GM23338 (cell line): ENCODE results near the gene ATP9A. TPM values are rescaled to one million over a fixed set of nuclear protein-coding genes. Genes with fewer than 3 reads are reported as not detected.

Experiments
- ATAC-seq: fragments of 200-7000 bp; cut with Tn5 transposase; 3 replicates; pipeline ENCODE4 v1.9.1; 2020
- DNase-seq: peaks from one replicate; pipeline ENCODE4 v3.0.0-alpha.2; 2015; ENCODE audit warnings: low spot score
- H2AFZ ChIP-seq: fragments of 200-600 bp; sonication (generic); 2 replicates; pipeline ENCODE4 v1.8.0; 2016; ENCODE audit warnings: antibody characterized with exemption, mild to moderate bottlenecking, moderate library complexity
- H3F3A ChIP-seq: fragments of 200-600 bp; sonication (generic); replicated peaks from 2 replicates; pipeline ENCODE4 v1.8.0; 2017; ENCODE audit warnings: antibody characterized with exemption, mixed run types, low read depth
- H3K27ac ChIP-seq: fragments of 200-600 bp; sonication (generic); 2 replicates; pipeline ENCODE4 v1.6.1; 2016; ENCODE audit warnings: low read depth
- H3K27me3 ChIP-seq: fragments of 200-600 bp; sonication (generic); 2 replicates; pipeline ENCODE4 v1.8.0; 2016; ENCODE audit warnings: mild to moderate bottlenecking, mixed run types, moderate library complexity; ENCODE audit not compliant: insufficient read depth
- H3K36me3 ChIP-seq: fragments of 200-600 bp; sonication (generic); 2 replicates; pipeline ENCODE4 v1.8.0; 2016; ENCODE audit warnings: mild to moderate bottlenecking; ENCODE audit not compliant: insufficient read depth
- H3K4me1 ChIP-seq: fragments of 200-600 bp; sonication (generic); 2 replicates; pipeline ENCODE4 v1.8.0; 2016; ENCODE audit warnings: mild to moderate bottlenecking, moderate library complexity; ENCODE audit not compliant: insufficient read depth
- H3K4me2 ChIP-seq: fragments of 200-600 bp; sonication (generic); 2 replicates; pipeline ENCODE4 v1.7.1; 2017; ENCODE audit warnings: mixed run types
- H3K4me3 ChIP-seq: fragments of 200-600 bp; sonication (generic); 2 replicates; pipeline ENCODE4 v1.6.1; 2016; ENCODE audit warnings: mixed run types
- H3K79me2 ChIP-seq: fragments of 200-600 bp; sonication (generic); replicated peaks from 2 replicates; pipeline ENCODE4 v1.8.0; 2017; ENCODE audit warnings: mild to moderate bottlenecking; ENCODE audit not compliant: insufficient read depth
- H3K9me2 ChIP-seq: fragments of 200-600 bp; sonication (generic); 2 replicates; pipeline ENCODE4 v1.8.0; 2017; ENCODE audit not compliant: insufficient read depth
- H4K20me1 ChIP-seq: fragments of 200-600 bp; sonication (generic); replicated peaks from 2 replicates; pipeline ENCODE4 v1.8.0; 2017; ENCODE audit warnings: mild to moderate bottlenecking; ENCODE audit not compliant: insufficient read depth
- H3K27ac Mint-ChIP-seq: 2 replicates; pipeline ENCODE4 v1.8.0; 2020; ENCODE audit warnings: inconsistent platforms, mild to moderate bottlenecking, moderate library complexity, mixed read lengths
- H3K27me3 Mint-ChIP-seq: 3 replicates; pipeline ENCODE4 v1.8.0; 2022; ENCODE audit warnings: low read depth, mild to moderate bottlenecking, moderate library complexity, mixed read lengths, inconsistent platforms; ENCODE audit not compliant: insufficient read depth, poor library complexity
- H3K36me3 Mint-ChIP-seq: 3 replicates; pipeline ENCODE4 v1.8.0; 2021; ENCODE audit warnings: low read depth, mild to moderate bottlenecking, inconsistent platforms, moderate library complexity, mixed read lengths
- H3K4me1 Mint-ChIP-seq: 3 replicates; pipeline ENCODE4 v1.8.0; 2020; ENCODE audit warnings: mild to moderate bottlenecking, inconsistent platforms, mixed read lengths
- H3K4me3 Mint-ChIP-seq: 3 replicates; pipeline ENCODE4 v1.8.0; 2021; ENCODE audit warnings: moderate library complexity, mild to moderate bottlenecking, inconsistent platforms, mixed read lengths
- H3K9me3 Mint-ChIP-seq: 3 replicates; pipeline ENCODE4 v1.8.0; 2020; ENCODE audit warnings: moderate library complexity, mild to moderate bottlenecking, inconsistent platforms, mixed read lengths
- CREB1 ChIP-seq: fragments of 250-450 bp; sonication (Bioruptor Pico); IDR thresholded peaks from 2 replicates; pipeline ENCODE4 v1.5.0; 2020; ENCODE audit warnings: low read depth, mild to moderate bottlenecking, moderate library complexity
- EZH2 ChIP-seq: fragments of 200-600 bp; sonication (generic); IDR thresholded peaks from one replicate; pipeline ENCODE4 v1.8.0; 2017; ENCODE audit warnings: antibody characterized with exemption, mild to moderate bottlenecking, low read depth; ENCODE audit not compliant: unreplicated experiment
- EZH2phosphoT487 ChIP-seq: fragments of 200-600 bp; sonication (generic); IDR thresholded peaks from one replicate; pipeline ENCODE4 v1.8.1; 2018; ENCODE audit warnings: antibody characterized with exemption; ENCODE audit not compliant: unreplicated experiment
- STAT1 ChIP-seq: IDR thresholded peaks from one replicate; pipeline ENCODE4 v1.6.1; 2016; ENCODE audit warnings: antibody characterized with exemption; ENCODE audit not compliant: unreplicated experiment
- ZNF331 ChIP-seq: fragments of 250-450 bp; sonication (Bioruptor Pico); IDR thresholded peaks from 2 replicates; pipeline ENCODE4 v1.5.0; 2020; ENCODE audit warnings: low read depth, mild to moderate bottlenecking, moderate library complexity
- polyA plus RNA-seq: library from polyadenylated mRNA; unstranded; fragments of >200 nt; fragmentation: Nextera tagmentation; extraction: Ambion mirVana; gene quantifications from 2 replicates; pipeline ENCODE4 v1.2.1, GENCODE V29; 2016
- total RNA-seq: library from RNA; depleted of rRNA; stranded (reverse); fragments of >200 nt; shearing (Covaris generic); gene quantifications from 2 replicates; pipeline ENCODE4 v1.2.3, GENCODE V29; 2014
- TF ChIP-seq, protein P1 (sequence below): IDR thresholded peaks from one replicate; pipeline ENCODE4 v1.6.1; 2018; ENCODE audit warnings: antibody characterized with exemption; ENCODE audit not compliant: unreplicated experiment
- TF ChIP-seq, protein P2 (sequence below): IDR thresholded peaks from 2 replicates; pipeline ENCODE4 v1.6.1; 2016; ENCODE audit warnings: antibody characterized with exemption
- TF ChIP-seq, protein P3 (sequence below): fragments of 250-450 bp; sonication (Bioruptor Pico); IDR thresholded peaks from 2 replicates; pipeline ENCODE4 v1.5.0; 2020; ENCODE audit warnings: mild to moderate bottlenecking, moderate library complexity

ATP9A gene
- total and polyA plus RNA-seq, 2 experiments from 2014 or later = 0.94 to 5.9 TPM

DNA sequence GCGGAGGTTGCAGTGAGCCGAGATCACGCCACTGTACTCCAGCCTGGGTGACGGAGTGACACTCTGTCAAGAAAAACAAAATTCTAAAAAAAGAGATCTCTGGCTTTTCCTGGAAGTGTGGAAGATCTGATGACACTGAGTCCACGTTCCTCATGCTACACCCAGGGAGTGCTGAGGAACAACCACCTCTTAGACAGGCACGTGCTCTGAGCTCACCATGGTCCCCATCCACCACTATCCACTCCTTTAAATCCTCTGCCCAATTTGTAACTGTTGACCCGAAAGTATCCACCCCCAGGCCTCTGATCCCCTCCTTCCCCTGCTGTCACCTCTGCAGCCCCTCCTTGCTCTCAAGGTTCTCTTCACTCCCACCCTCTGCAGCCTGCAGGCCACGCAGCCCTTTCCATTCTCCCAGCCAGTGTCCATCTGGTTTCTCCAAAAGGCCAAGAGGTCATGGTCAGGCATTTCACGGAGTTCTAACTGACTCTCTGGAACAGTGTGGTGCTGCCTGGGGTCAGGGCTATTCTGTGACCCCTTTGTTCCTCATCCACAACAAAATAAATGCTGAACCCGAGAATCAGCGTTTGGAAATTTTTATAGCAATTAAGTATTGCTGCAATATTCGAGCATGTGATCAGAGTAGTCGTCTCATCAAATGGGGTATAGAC lies 88.8 kb downstream of the ATP9A start:
- H3K27me3 ChIP-seq = no peaks in the 10 kb centered on the region
- H2AFZ ChIP-seq = no peak overlapping the region
- H3F3A ChIP-seq = no peaks in the 10 kb centered on the region
- DNase-seq (no peak), ATAC-seq (no peak)
- Mint-ChIP-seq H3K9me3 (no peaks in the 10 kb centered on the region), H3K4me1 (peaks cover 18% of the 10 kb centered on the region; the same call in 2 of the 3 replicates), H3K36me3 (no peaks in the 10 kb centered on the region), H3K27me3 (peaks cover 3% of the 10 kb centered on the region), H3K27ac (no peak overlapping the region), H3K4me3 (no peak overlapping the region)
- no peaks in the 10 kb centered on the region for H3K36me3 ChIP-seq
- H3K4me1 ChIP-seq = peaks cover 7% of the 10 kb centered on the region
- H3K4me2 ChIP-seq = no peak overlapping the region
- TF ChIP-seq, protein P1, sequence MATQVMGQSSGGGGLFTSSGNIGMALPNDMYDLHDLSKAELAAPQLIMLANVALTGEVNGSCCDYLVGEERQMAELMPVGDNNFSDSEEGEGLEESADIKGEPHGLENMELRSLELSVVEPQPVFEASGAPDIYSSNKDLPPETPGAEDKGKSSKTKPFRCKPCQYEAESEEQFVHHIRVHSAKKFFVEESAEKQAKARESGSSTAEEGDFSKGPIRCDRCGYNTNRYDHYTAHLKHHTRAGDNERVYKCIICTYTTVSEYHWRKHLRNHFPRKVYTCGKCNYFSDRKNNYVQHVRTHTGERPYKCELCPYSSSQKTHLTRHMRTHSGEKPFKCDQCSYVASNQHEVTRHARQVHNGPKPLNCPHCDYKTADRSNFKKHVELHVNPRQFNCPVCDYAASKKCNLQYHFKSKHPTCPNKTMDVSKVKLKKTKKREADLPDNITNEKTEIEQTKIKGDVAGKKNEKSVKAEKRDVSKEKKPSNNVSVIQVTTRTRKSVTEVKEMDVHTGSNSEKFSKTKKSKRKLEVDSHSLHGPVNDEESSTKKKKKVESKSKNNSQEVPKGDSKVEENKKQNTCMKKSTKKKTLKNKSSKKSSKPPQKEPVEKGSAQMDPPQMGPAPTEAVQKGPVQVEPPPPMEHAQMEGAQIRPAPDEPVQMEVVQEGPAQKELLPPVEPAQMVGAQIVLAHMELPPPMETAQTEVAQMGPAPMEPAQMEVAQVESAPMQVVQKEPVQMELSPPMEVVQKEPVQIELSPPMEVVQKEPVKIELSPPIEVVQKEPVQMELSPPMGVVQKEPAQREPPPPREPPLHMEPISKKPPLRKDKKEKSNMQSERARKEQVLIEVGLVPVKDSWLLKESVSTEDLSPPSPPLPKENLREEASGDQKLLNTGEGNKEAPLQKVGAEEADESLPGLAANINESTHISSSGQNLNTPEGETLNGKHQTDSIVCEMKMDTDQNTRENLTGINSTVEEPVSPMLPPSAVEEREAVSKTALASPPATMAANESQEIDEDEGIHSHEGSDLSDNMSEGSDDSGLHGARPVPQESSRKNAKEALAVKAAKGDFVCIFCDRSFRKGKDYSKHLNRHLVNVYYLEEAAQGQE = no peak
- TF ChIP-seq, protein P2, sequence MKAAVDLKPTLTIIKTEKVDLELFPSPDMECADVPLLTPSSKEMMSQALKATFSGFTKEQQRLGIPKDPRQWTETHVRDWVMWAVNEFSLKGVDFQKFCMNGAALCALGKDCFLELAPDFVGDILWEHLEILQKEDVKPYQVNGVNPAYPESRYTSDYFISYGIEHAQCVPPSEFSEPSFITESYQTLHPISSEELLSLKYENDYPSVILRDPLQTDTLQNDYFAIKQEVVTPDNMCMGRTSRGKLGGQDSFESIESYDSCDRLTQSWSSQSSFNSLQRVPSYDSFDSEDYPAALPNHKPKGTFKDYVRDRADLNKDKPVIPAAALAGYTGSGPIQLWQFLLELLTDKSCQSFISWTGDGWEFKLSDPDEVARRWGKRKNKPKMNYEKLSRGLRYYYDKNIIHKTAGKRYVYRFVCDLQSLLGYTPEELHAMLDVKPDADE = no peak
- TF ChIP-seq CREB1 (no peak), ZNF331 (CRISPR knock-in tag) (no peak)
- no peak overlapping the region for H3K27ac ChIP-seq
- H3K9me2 ChIP-seq = no peaks in the 10 kb centered on the region
- no peaks in the 10 kb centered on the region for H4K20me1 ChIP-seq
- no peaks in the 10 kb centered on the region for H3K79me2 ChIP-seq
- H3K4me3 ChIP-seq = no peak overlapping the region

DNA sequence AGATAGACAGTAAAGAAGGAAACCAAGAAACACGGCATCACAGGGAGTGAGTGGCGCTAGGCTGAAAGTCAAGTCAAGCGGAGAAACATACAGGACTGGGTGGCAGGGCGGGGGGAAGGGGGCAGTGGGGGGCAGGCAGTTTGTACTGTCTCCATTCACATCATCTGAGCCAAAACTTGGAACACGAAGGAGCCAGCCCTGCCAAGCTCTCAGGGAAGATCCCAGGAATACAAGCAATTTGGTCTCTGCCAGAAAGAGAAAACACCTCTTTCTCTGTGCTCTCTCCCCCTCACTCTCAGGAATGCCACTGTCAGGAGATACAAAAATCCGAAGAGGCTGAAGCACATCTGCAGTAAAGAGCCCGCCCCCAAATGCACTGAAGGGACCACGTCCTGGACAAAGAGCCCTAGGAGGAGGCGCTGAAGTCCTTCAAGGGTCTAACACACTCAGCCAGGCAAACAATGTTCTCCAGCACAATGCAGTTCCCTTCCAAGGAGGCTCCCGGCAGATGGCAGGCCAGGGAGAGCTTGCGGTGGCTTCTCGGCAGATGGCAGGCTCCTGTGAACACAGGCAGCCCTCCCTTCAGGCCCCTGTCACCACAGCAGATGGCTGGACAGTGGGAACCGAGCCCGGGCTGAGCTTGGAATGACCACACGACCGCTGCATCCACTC lies 90.0 kb downstream of the ATP9A start:
- peaks cover 18% of the 10 kb centered on the region; the same call in 2 of the 3 replicates for H3K4me1 Mint-ChIP-seq
- no peaks in the 10 kb centered on the region for H3K27me3 ChIP-seq
- H3K9me3 Mint-ChIP-seq = no peaks in the 10 kb centered on the region
- H3K27ac Mint-ChIP-seq = no peak overlapping the region
- no peaks in the 10 kb centered on the region for H3K36me3 Mint-ChIP-seq
- H3K4me2 ChIP-seq = no peak overlapping the region
- H3F3A ChIP-seq = no peaks in the 10 kb centered on the region
- DNase-seq = peak; percentile 37
- ATAC-seq = peak; percentile 63
- H3K36me3 ChIP-seq = no peaks in the 10 kb centered on the region; the same call in 1 of the 2 replicates
- no peaks in the 10 kb centered on the region for H3K9me2 ChIP-seq
- H3K79me2 ChIP-seq = no peaks in the 10 kb centered on the region
- H3K27ac ChIP-seq = no peak overlapping the region
- no peaks in the 10 kb centered on the region for H4K20me1 ChIP-seq
- 0 out of 2 replicates have a peak overlapping the region, but pooled peaks have one; percentile 69 for H2AFZ ChIP-seq
- H3K27me3 Mint-ChIP-seq = peaks cover 3% of the 10 kb centered on the region
- peaks cover 7% of the 10 kb centered on the region for H3K4me1 ChIP-seq
- H3K4me3 ChIP-seq = no peak overlapping the region
- no peak overlapping the region for H3K4me3 Mint-ChIP-seq
- TF ChIP-seq STAT1 (no peak), CREB1 (no peak), EZH2 (no peak), EZH2phosphoT487 (no peak), ZNF331 (CRISPR knock-in tag) (no peak)
- TF ChIP-seq, protein P3, sequence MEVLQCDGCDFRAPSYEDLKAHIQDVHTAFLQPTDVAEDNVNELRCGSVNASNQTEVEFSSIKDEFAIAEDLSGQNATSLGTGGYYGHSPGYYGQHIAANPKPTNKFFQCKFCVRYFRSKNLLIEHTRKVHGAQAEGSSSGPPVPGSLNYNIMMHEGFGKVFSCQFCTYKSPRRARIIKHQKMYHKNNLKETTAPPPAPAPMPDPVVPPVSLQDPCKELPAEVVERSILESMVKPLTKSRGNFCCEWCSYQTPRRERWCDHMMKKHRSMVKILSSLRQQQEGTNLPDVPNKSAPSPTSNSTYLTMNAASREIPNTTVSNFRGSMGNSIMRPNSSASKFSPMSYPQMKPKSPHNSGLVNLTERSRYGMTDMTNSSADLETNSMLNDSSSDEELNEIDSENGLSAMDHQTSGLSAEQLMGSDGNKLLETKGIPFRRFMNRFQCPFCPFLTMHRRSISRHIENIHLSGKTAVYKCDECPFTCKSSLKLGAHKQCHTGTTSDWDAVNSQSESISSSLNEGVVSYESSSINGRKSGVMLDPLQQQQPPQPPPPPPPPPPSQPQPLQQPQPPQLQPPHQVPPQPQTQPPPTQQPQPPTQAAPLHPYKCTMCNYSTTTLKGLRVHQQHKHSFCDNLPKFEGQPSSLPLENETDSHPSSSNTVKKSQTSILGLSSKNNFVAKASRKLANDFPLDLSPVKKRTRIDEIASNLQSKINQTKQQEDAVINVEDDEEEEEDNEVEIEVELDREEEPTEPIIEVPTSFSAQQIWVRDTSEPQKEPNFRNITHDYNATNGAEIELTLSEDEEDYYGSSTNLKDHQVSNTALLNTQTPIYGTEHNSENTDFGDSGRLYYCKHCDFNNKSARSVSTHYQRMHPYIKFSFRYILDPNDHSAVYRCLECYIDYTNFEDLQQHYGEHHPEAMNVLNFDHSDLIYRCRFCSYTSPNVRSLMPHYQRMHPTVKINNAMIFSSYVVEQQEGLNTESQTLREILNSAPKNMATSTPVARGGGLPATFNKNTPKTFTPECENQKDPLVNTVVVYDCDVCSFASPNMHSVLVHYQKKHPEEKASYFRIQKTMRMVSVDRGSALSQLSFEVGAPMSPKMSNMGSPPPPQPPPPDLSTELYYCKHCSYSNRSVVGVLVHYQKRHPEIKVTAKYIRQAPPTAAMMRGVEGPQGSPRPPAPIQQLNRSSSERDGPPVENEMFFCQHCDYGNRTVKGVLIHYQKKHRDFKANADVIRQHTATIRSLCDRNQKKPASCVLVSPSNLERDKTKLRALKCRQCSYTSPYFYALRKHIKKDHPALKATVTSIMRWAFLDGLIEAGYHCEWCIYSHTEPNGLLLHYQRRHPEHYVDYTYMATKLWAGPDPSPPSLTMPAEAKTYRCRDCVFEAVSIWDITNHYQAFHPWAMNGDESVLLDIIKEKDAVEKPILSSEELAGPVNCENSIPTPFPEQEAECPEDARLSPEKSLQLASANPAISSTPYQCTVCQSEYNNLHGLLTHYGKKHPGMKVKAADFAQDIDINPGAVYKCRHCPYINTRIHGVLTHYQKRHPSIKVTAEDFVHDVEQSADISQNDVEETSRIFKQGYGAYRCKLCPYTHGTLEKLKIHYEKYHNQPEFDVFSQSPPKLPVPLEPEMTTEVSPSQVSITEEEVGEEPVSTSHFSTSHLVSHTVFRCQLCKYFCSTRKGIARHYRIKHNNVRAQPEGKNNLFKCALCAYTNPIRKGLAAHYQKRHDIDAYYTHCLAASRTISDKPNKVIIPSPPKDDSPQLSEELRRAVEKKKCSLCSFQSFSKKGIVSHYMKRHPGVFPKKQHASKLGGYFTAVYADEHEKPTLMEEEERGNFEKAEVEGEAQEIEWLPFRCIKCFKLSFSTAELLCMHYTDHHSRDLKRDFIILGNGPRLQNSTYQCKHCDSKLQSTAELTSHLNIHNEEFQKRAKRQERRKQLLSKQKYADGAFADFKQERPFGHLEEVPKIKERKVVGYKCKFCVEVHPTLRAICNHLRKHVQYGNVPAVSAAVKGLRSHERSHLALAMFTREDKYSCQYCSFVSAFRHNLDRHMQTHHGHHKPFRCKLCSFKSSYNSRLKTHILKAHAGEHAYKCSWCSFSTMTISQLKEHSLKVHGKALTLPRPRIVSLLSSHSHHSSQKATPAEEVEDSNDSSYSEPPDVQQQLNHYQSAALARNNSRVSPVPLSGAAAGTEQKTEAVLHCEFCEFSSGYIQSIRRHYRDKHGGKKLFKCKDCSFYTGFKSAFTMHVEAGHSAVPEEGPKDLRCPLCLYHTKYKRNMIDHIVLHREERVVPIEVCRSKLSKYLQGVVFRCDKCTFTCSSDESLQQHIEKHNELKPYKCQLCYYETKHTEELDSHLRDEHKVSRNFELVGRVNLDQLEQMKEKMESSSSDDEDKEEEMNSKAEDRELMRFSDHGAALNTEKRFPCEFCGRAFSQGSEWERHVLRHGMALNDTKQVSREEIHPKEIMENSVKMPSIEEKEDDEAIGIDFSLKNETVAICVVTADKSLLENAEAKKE (CRISPR knock-in tag) = no peak
